Measurements from ENCODE around the gene DSC3.

The DSC3 gene

DNA sequence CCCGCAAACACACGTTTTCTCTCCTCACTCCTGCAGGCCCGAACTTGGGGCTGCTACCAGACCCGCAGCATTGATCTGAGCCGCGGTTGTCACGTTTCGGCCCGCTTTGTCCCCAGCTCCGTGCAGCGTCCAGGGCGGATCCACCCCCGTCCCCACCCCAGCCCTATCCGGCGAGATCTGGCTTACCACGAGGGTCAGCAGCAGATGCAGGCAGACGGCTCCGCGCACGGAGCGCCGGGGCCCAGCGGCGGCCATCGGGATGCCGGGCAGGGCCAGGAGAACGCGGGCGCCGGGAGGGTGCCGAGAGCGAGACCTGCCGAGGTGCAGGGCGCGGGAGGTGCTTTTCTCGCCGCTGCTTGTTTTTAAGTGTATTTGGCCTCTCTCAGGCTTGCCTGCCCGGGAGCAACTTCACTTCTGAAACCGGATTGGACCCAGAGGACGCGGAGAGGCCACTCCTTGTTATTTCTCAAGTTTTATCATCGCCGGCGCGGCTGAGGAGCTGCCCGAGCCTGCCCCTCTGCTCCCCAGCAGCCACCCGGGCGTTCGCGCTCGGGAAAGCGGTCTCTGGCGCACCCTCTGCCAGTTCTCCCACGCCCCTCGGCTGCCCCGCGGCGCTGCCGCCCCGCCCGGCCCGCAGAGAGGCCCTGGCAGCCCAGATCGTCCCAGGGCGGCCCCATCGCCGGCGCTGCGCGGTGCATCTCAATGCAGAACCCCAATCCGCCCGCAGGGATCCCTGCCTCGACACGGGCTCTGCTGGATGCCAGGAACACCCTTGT, at the start of gene DSC3:
TSS of gene DSC3 (minus strand) at position 337 of the 776 bp plus-strand sequence. CDS start at position 255, 82 bp downstream.
- peak; percentile 72 for DNase-seq (ENCODE audit: extremely low spot score)
- TF ChIP-seq SUZ12 (IDR thresholded peaks at IDR 0.05) (no peak), ELF4 (IDR thresholded peaks at IDR 0.05) (peak; percentile 26; the same call in 1 of the 2 replicates), CTBP1 (IDR thresholded peaks at IDR 0.05; ENCODE audit: borderline replicate concordance) (no peak), BHLHE40 (IDR thresholded peaks at IDR 0.05; ENCODE audit: borderline replicate concordance) (no peak), L3MBTL2 (conservative IDR thresholded peaks at IDR 0.05) (peak; percentile 90), ZNF384 (IDR thresholded peaks at IDR 0.05) (no peak), HDGF (IDR thresholded peaks at IDR 0.05; ENCODE audit: borderline replicate concordance) (no peak)
- TF ChIP-seq, protein P1, sequence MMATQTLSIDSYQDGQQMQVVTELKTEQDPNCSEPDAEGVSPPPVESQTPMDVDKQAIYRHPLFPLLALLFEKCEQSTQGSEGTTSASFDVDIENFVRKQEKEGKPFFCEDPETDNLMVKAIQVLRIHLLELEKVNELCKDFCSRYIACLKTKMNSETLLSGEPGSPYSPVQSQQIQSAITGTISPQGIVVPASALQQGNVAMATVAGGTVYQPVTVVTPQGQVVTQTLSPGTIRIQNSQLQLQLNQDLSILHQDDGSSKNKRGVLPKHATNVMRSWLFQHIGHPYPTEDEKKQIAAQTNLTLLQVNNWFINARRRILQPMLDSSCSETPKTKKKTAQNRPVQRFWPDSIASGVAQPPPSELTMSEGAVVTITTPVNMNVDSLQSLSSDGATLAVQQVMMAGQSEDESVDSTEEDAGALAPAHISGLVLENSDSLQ (IDR thresholded peaks at IDR 0.05) = no peak
- CTCF ChIA-PET = interaction anchor here (0.7 to 1.3 kb wide), 3 partner anchors 19 to 164 kb away, joined by 3 to 6 read pairs (median 3); no protein-coding TSS in a partner anchor
- POLR2A ChIA-PET = interaction anchor here (0.6 to 5.5 kb wide), 34 partner anchors 8 to 900 kb away, joined by 3 to 62 read pairs (median 4); partner anchors contain the start of genes DSC2, DSG2 and TRAPPC8

- DNase-seq (ENCODE audit: extremely low spot score) = no peak
- POLR2A ChIA-PET = no interaction called here
- TF ChIP-seq ZNF384 (IDR thresholded peaks at IDR 0.05) (no peak), FOXK2 (IDR thresholded peaks at IDR 0.05) (no peak), CTBP1 (IDR thresholded peaks at IDR 0.05; ENCODE audit: borderline replicate concordance) (no peak), HDGF (IDR thresholded peaks at IDR 0.05; ENCODE audit: borderline replicate concordance) (no peak), ELF4 (IDR thresholded peaks at IDR 0.05) (no peak), LEF1 (IDR thresholded peaks at IDR 0.05; ENCODE audit: borderline replicate concordance) (no peak), FOXA1 (IDR thresholded peaks at IDR 0.05) (no peak), BHLHE40 (IDR thresholded peaks at IDR 0.05; ENCODE audit: borderline replicate concordance) (no peak), TARDBP (IDR thresholded peaks at IDR 0.05) (no peak), FOXM1 (IDR thresholded peaks at IDR 0.05; ENCODE audit: borderline replicate concordance) (no peak), ARNT (IDR thresholded peaks at IDR 0.05) (no peak), SUZ12 (IDR thresholded peaks at IDR 0.05) (no peak)
- CTCF ChIA-PET = interaction anchor here (0.7 kb wide), 1 partner anchor 272 kb away, joined by 3 read pairs; no protein-coding TSS in a partner anchor
These were observed 48.8 kb upstream of the DSC3 start for GRCh38 chr18:31091350-31091749.

- TF ChIP-seq NFRKB (IDR thresholded peaks at IDR 0.05) = no peak
- no peak for TF ChIP-seq FOXK2 (IDR thresholded peaks at IDR 0.05)
- no peak for TF ChIP-seq ZNF384 (IDR thresholded peaks at IDR 0.05)
- no peak for TF ChIP-seq SUZ12 (IDR thresholded peaks at IDR 0.05)
- no peak for TF ChIP-seq LEF1 (IDR thresholded peaks at IDR 0.05; ENCODE audit: borderline replicate concordance)
- TF ChIP-seq BHLHE40 (IDR thresholded peaks at IDR 0.05; ENCODE audit: borderline replicate concordance) = no peak
- no peak for TF ChIP-seq TARDBP (IDR thresholded peaks at IDR 0.05)
- no peak for TF ChIP-seq HDGF (IDR thresholded peaks at IDR 0.05; ENCODE audit: borderline replicate concordance)
- no peak for TF ChIP-seq ARNT (IDR thresholded peaks at IDR 0.05)
- CTCF ChIA-PET = no interaction called here
- DNase-seq (ENCODE audit: extremely low spot score) = no peak
- POLR2A ChIA-PET = no interaction called here
These were observed 46.0 kb upstream of the DSC3 start for GRCh38 chr18:31088532-31088931.

DNA sequence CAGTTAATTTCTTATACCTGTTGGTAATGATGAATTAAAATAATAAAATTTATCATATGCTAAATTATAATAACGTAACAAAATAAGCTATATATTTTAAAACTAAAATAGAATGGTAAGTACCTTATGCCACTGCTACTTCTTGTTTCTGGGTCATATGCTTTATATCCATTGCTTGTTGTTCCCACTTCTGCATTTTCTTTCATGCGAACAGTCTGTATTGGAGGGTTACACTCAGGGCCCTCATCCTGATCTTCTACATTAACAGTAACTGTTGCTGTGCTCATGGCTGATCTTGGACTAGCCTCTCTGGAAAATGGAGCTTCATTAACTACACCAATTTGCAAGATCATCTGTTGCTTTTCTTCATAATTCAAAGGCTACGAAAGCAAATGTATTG, 37.4 kb upstream of the DSC3 start:
- no peak for DNase-seq (ENCODE audit: extremely low spot score)
- POLR2A ChIA-PET = no interaction called here
- no peak for TF ChIP-seq L3MBTL2 (conservative IDR thresholded peaks at IDR 0.05)
- no peak for TF ChIP-seq TARDBP (IDR thresholded peaks at IDR 0.05)
- TF ChIP-seq ZNF384 (IDR thresholded peaks at IDR 0.05) = no peak
- TF ChIP-seq FOXA1 (IDR thresholded peaks at IDR 0.05) = no peak
- TF ChIP-seq ELF4 (IDR thresholded peaks at IDR 0.05) = no peak
- no peak for TF ChIP-seq BHLHE40 (IDR thresholded peaks at IDR 0.05; ENCODE audit: borderline replicate concordance)
- no peak for TF ChIP-seq SP1 (IDR thresholded peaks at IDR 0.05)
- no peak for TF ChIP-seq ARNT (IDR thresholded peaks at IDR 0.05)
- no peak for TF ChIP-seq LEF1 (IDR thresholded peaks at IDR 0.05; ENCODE audit: borderline replicate concordance)
- TF ChIP-seq HDGF (IDR thresholded peaks at IDR 0.05; ENCODE audit: borderline replicate concordance) = no peak
- TF ChIP-seq, protein P1 (IDR thresholded peaks at IDR 0.05) = no peak
- TF ChIP-seq FOXK2 (IDR thresholded peaks at IDR 0.05) = no peak
- no peak for TF ChIP-seq NFRKB (IDR thresholded peaks at IDR 0.05)
- TF ChIP-seq CTBP1 (IDR thresholded peaks at IDR 0.05; ENCODE audit: borderline replicate concordance) = no peak
- TF ChIP-seq FOXM1 (IDR thresholded peaks at IDR 0.05; ENCODE audit: borderline replicate concordance) = no peak
- TF ChIP-seq SUZ12 (IDR thresholded peaks at IDR 0.05) = no peak
- CTCF ChIA-PET = no interaction called here

- TF ChIP-seq ZNF384 (IDR thresholded peaks at IDR 0.05) (no peak), FOXK2 (IDR thresholded peaks at IDR 0.05) (no peak), ELF4 (IDR thresholded peaks at IDR 0.05) (no peak), SP1 (IDR thresholded peaks at IDR 0.05) (no peak), L3MBTL2 (conservative IDR thresholded peaks at IDR 0.05) (no peak)
- ChIA-PET POLR2A (no interaction called here), CTCF (no interaction called here)
- no peak for DNase-seq (ENCODE audit: extremely low spot score)
These were observed 35.3 kb upstream of the DSC3 start for GRCh38 chr18:31077878-31078277.

- CTCF ChIA-PET = interaction anchor here (0.5 kb wide), 1 partner anchor 597 kb away, joined by 5 read pairs; no protein-coding TSS in a partner anchor
- TF ChIP-seq TARDBP (IDR thresholded peaks at IDR 0.05) (no peak), ZNF384 (IDR thresholded peaks at IDR 0.05) (no peak), BHLHE40 (IDR thresholded peaks at IDR 0.05; ENCODE audit: borderline replicate concordance) (no peak), SUZ12 (IDR thresholded peaks at IDR 0.05) (no peak), ELF4 (IDR thresholded peaks at IDR 0.05) (no peak), LEF1 (IDR thresholded peaks at IDR 0.05; ENCODE audit: borderline replicate concordance) (no peak), SP1 (IDR thresholded peaks at IDR 0.05) (no peak), FOXK2 (IDR thresholded peaks at IDR 0.05) (no peak), ARNT (IDR thresholded peaks at IDR 0.05) (no peak), HDGF (IDR thresholded peaks at IDR 0.05; ENCODE audit: borderline replicate concordance) (no peak), L3MBTL2 (conservative IDR thresholded peaks at IDR 0.05) (no peak), NFRKB (IDR thresholded peaks at IDR 0.05) (no peak), FOXA1 (IDR thresholded peaks at IDR 0.05) (no peak), CTBP1 (IDR thresholded peaks at IDR 0.05; ENCODE audit: borderline replicate concordance) (no peak)
- TF ChIP-seq, protein P1 (IDR thresholded peaks at IDR 0.05) = no peak
- POLR2A ChIA-PET = no interaction called here
- no peak for DNase-seq (ENCODE audit: extremely low spot score)
These were observed 29.6 kb upstream of the DSC3 start for GRCh38 chr18:31072175-31072574.
